NT2/D1 (cell line): Measurements from ENCODE around the gene TANC1.

Experiments used
- YY1 ChIP-seq: IDR thresholded peaks from 2 replicates; pipeline ENCODE4 v1.6.1; 2011; ENCODE audit not compliant: insufficient read length, insufficient read depth
- ZNF274 ChIP-seq: IDR thresholded peaks from 2 replicates; pipeline ENCODE4 v1.6.1; 2011; ENCODE audit warnings: mild to moderate bottlenecking, low read depth, low read length

DNA sequence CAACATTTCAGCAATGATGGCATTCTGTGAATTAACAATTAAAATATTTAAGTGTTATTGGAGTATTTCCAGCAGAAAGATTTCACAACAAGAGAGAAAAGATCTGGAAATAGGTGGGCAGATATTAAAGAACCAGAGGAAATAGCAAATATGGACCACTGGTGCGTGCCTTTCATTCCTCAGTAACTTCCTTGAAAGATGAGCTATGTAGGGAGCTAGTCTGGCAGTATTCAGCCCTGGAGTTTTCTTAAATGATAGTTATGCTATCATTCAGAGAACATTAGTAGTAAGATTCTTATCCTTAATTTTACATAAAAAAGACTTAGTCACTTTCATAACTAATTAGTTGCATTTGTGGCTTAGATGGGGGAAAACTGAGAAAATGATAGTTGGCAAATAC, 41.5 kb downstream of the TANC1 start:
- TF ChIP-seq YY1: no peak
- TF ChIP-seq ZNF274: no peak
